Activated T-cell treated with anti-CD3 and anti-CD28 coated beads for 1 hour (primary cell): ENCODE measurements around the gene ATG2A.

Experiments used
- DNase-seq: peaks from one replicate; pipeline ENCODE4 v3.0.0-alpha.2; 2020; ENCODE audit warnings: low read depth

Gene ATG2A

DNA sequence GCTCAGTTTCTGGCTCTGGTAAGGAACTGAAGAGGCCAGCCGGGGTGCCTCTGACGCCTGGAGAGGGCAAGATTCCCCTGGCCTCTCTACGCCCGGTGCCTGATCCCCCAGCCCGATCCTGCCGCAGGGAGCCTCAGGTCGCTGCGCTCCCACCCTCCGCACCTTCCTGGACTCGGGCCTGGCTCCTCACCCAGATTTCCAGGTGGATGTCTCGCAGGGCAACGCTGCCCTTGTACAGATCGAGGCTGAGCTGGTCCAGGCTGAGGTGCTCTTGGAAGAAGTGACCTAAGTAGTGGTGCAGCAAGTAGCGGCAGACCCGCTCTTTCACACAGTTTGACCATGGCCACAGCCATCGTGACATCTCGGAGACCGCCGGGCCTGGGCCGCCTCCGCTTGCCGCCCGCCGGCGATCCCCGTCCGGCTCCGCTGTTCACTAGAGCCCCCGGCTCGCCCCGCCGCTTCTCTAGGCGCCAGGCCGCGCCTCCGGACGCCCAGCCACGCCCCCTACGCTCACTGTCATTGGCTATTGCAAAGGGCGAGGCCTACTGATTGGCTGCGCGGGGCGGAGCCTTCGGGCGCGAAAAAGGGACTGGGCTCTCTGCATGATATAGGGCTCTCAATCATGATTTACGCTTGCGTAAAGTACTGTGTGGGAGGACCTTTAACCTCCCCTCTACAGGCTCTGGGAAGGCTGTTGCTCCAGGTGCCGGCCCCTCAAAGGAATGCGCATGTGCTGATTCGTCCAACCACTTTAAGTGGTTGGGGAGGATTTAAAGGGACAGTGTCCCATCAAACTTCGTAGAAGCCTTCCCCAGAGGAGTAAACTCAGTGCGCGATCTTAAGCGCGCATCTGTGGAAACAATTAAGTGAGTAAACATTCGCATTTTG lies at the start of gene ATG2A:
Gene ATG2A, minus strand, starts transcription at position 435 of the 888 bp plus-strand sequence. Its CDS starts 74 bp downstream, at position 361.
- peak; percentile 98 for DNase-seq

DNA sequence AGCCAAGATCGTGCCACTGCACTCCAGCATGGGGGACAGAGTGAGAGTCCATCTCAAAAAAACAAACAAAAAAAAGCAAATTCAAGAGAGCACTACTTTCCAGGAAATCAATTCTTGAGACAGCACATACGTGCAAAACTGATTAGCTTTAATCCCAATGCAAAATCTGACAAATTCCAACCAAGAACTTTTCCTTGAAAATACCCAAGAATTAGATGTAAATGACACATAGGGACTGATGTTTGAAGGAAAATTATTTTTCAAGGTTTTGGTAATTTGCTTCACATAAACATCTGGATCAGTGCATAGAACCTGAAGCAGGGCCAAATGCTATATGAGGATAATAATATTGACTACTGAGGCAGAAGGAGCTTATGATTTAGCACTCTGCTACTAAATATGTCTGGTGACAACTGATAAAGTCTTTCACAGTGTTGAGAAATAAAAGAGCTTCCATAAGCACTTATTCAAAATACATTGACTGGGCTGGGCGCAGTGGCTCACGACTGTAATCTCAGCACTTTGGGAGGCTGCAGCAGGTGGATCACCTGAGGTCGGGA lies 46.1 kb upstream of the ATG2A start:
- DNase-seq, result no peak

DNA sequence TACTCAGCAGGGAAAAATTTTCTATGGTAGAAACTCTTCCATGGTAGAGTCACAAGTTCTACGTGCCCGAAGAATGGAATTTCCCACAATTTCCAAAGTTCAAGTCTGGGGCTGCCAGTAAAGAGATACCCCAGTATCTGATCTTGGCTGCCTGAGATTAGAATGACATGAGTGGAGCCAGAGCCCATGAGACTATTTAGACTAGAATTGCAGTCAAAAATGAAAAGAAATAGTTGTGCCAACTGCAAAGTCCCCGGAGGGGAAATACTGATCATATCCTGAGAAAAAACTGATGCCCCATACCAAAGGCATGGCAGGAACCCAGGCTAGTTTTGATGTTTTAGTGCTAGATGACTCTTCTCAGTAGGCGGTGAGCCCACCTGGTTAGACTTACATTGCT lies 43.7 kb upstream of the ATG2A start:
- DNase-seq, result no peak

DNA sequence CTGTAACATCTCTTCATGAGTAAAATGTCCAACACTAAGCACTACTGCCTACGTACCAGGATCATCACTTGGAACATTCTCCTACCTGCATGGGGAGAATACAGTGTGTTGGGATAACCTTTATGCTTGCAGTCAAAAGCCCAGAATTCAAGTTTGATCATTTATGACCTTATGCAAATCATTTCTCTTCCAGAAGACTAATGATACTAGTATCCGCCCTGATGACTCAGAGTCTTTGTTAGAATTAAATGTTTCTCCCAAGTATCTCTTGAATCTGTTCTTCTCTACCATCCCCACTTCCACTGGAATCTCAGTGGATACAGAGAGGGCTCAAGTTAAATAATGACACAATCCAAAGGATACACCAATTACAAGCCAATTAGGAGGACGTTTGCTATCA lies 42.5 kb upstream of the ATG2A start:
- DNase-seq, result no peak

DNA sequence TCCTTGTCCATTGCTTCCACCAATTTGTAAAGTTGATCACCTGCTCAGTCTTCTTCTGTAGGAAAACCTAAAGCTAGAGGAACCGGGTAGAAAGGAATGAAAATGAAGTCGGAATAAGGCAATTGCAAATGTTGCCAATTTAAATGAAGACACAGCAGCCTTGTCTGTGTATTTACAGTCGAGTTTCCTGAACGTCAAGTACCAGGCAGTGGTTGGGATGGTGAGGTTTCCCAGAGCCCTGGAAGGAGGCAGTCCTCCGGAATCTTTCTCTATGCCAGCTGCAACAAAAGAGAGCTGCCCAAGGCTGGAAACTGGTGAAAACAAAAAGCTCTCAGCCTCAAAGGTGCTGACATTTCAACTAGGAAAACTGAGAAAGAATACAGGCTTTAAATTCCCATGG lies 37.2 kb upstream of the ATG2A start:
- no peak for DNase-seq

DNA sequence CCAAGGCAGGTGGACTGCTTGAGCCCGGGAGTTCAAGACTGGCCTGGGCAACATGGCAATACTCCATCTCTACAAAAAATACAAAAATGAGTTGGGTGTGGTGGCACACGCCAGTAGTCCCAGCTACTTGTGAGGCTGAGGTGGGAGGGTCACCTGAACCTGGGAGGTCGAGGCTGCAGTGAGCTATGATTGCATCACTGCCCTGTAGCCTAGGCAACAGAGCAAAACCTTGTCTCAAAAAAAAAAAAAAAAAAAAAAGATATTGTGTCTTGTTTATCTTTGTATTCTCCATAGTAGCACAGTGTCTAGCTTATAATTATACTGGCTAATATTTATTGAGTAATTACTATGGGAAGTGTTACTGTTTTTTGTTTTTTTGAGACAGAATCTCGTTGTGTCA lies 34.5 kb upstream of the ATG2A start:
- DNase-seq, result no peak

DNA sequence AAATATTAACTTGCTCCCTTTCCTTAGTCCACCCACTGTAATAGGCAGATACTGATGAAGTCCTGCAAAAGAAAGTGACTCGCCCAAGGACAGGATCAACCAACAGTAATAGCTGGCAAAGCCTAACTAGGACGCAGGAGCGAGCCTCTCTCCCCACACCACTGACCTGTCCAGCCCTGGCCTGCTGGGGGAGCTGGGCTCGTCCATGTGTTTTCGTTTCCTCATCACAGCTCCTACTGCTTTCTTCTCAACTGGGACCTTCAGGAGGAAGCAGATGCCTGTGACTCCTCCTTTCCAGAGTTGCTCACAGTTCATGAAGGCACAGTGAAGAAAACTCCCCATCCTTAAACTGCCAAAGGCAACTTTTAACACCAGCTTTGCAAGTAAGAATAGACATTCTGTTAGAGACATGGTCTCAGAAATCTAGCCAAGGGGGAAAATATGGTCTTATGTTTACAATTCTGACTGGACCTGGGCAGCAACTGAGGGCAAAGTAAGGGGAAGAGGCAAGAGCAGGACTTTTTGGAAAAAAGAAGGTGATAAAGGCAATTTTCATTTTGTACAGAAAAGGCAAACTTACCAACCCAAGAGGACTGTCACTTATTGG lies 30.3 kb upstream of the ATG2A start:
- DNase-seq, result no peak

DNA sequence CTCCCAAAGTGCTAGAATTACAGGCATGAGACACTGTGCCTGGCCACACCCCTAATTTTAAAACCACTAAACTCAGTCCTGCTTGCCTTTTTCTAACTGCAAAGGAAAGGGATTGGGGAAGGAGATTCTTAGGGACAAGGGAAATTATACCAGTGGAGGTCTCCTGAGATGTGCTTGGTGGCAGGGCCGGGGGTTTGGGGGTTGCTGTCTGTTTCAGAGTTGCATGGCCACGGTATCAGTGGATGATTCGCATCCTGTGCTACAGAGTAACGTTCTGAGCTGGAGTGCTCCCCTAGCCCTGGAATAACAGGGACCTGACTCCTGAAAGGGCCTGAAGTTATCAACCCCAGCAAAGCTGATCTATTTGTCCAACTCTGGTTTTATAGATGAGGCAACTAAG lies 19.5 kb upstream of the ATG2A start:
- DNase-seq, result no peak

DNA sequence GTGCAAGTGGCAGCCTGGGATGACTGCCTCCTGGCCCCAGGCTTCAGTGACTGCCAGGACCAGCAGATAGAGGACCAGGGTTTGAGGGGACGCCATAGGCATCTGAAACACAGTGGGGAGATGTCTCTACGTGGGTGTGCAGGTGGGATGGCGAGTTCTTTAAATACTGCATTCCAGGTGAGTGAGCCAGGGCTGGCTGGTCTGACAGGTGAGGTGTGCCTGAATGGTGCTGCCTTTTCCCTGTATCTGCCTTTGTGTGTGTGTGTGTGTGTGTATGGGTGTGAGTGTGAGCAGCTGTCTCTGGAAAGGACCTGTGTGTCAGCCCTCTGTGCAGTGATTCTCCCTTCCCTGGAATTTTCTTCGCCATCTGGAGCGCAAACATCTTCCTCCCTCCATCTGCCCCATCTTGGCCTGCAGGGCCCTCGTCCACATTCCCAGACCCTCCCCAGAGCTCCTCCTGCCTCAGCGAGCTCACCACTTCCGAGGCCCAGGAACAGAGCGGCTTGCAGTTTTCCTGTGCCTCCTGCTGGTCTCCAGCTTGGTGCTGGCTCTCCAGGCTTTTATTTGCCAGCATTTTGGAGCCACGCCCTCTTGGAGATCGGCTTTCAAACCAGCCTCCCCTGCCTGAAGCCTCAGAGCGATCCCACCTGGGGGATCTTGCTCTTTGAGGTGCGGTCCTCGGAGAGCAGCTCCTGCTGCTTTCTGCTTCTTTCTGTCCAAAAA lies 18.5 kb upstream of the ATG2A start, which contains the start of gene GPHA2:
Gene GPHA2, minus strand, starts transcription at position 535 of the 723 bp plus-strand sequence. Its CDS starts 433 bp downstream, at position 102.
- no peak for DNase-seq

DNA sequence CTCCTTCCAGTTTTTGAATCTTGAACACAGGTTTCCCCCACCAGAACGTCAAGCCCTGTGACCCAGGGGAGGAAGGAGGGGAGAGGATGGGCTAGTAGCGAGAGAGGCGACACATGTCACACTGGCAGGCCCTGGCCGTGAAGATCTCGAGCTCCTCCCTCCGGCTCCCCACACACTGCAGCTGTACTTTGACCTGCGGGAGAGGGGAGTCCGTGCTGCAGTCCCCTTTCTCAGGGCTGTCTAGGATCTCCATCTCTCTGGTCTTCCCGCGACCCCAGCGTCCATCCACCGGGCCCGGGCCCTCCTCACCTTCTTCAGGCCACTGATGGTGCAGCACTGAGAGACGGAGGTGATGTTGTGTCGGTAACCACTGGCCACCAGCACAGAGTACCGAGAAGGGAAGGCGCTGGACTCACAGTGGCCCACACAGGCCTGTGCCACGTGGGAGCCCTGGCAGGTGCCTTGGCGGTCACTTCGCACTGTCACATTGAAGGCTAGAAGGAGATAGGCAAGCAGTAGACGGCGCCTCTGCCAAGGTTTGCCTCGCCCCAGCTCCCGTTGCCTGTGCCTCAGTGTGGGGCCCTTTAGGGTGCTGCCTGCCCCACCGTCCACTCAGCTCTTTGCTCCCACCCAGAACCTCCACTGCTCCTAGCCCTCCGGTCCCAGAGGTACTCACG lies 17.8 kb upstream of the ATG2A start:
- DNase-seq, result no peak

DNA sequence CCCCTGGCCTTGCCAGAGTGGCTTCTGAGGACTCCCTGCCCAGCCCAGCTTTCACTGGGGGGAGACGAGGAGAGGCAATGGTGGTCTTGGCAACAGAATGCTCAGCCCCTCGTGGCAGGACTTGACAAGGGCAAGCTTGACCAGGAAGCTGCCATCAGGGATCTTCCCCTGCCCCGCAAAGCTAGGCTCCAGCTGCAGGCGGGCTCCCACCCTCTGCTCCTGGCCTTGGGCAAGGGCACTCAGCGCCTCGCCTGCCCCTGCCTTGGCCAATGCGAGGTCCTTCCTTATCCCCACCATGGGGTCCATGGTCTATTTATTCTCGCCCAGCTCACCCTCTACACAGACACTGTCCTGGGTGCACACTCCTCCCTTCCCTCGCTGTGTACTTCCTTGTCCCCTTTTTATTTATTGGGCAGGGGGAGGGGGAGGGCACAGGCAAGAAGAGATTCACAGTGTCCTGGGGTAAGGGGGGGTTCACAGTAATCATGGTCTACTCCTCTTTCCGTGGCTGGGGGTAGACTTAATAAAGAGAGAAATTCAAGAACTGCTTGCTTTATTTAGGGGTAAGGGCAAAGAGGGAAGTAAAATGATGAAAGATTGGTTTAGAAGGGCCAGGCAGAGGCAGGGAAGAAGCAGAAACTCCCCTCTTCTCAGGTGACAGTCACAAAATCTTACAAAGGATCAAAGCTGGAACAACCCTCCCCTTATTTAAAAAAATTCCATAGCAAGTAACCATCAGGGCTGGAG lies 17.1 kb upstream of the ATG2A start:
- no peak for DNase-seq

DNA sequence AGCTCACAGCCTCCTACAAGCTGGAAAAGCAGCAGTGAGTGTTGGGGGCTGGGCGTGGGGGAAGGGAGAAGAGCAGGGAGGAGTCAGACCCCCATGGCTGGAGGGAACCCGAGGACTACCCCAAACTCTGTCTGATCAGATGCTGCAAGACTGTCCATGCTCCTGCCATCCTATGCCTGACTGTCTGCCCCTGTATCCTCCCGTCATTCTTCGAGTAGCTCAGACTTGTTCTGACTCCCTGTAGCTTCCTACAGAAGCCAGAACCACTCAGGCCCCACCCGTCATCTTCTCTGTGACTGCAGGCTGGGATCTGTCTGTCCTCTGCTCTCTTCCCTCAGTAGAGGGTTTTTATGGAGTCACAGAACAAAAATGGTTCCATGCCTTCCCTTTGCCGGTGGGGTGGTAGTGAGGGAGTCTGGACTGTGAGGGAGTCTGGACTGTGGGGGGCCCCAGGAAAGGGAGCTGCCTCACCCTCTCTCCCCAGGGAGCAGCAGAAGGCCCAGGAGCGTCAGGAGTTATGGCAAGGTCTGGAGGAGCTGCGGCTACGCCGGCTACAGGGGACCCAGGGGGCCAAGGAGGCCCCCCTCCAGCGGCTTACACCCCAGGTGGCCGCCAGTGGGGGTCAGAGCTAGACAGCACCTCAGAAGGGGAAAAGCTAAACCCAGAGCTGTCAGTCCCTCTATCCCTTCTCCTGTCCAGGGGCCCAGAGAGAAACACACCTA lies 16.4 kb upstream of the ATG2A start:
- DNase-seq, result no peak

DNA sequence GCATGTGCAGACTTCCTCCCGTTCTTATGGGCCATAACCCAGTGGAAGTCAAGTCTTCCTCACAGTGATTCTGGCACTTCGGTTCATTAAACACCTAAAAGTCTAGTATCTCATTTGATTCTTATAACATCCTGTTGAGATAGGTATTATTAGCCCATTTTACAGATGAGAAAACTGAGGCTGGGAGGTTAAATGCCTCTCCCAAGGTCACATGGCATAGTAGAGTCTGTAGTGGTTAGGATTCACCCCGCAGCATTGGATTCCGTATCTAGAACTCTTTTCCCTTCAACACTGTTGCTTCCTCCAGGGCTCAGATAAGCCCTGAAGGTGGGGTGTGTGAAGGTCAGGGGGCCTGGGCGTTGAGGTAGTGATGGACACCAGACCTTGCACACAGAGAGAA lies 15.3 kb upstream of the ATG2A start:
- DNase-seq, result no peak

DNA sequence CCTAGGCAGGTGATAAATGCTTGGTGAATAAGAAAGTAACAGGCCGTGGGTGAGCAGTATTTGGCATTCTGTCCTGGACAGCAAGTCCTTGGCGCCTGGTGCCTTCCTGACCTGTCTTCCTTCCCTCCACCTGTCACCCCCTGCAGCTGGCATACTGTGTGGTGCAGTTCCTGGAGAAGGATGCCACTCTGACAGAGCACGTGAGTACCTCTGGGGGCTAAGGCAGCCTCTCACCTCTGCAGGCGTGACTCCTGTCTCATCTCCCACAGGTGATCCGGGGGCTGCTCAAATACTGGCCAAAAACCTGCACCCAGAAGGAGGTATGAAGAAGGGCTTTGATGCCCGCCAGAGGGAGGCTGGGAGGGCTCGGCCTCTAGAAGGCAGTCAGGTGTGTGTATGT lies 14.3 kb upstream of the ATG2A start:
- DNase-seq, result no peak

DNA sequence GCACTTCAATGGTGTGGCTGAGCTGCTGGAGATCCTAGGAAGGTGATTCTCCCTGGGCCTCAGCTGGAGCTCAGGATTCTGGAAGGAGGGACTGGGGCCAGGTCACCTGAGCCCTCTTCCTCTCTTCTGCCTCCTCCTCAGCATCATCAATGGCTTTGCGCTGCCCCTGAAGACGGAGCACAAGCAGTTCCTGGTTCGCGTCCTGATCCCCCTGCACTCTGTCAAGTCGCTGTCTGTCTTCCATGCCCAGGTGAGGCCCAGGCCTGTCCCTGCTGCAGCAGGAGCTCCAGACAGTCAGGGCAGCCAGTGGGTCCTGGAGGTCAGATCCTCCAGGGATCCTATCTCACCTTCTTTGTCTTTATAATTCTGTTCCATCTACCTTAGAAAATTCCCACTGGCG lies 13.3 kb upstream of the ATG2A start:
- DNase-seq, result no peak

DNA sequence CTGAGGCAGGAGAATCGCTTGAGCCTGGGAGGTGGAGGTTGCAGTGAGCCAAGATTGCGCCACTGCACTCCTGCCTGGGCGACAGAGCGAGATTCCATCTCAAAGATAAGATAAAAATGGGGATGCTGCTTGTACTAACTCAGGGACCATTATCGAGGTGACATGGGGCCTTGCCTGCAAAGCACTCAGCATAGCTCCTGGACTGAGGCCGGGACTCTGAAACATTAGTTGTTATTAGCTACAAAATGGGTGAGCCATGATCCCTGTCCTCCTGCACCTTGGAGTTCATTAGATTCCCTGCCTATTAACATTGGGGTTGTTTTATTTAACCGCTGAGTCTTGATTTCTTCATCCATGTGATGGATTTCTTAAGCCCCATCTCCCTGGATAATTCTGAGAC lies 12.6 kb upstream of the ATG2A start:
- no peak for DNase-seq

DNA sequence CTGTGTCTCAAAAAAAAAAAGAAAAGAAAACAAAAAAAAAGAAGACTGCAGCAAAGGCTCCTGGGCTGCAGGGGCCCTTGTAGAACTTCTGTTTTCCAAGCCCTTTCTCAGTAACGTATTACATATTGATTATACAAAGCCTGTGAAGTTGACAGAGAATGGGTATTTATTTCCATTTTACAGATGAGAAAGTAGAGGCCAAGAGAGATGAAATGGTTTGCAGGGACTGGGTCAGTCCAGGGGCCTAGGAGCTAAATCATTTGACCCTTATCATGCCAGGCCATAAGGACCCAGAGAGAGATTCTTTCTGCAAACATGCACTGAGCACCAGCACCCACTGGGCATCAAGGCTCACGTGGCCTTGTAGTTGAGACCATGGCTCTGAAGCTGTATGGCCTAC lies 11.9 kb upstream of the ATG2A start:
- no peak for DNase-seq

DNA sequence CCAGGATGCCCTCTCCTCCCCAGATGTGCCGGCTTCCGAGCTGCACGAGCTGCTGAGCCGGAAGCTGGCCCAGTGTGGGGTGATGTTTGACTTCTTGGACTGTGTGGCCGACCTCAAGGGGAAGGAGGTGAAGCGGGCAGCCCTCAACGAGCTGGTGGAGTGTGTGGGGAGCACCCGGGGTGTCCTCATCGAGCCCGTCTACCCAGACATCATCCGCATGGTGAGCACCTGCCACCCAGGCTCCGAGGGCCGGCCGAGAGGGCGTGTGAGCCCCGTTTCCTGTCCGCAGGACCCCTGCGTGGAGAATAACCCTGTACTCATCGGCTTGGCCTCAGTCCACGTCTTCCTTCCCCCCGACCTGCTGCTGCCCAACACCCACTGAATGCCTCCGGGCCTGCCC lies 9.7 kb upstream of the ATG2A start:
- DNase-seq, result no peak

DNA sequence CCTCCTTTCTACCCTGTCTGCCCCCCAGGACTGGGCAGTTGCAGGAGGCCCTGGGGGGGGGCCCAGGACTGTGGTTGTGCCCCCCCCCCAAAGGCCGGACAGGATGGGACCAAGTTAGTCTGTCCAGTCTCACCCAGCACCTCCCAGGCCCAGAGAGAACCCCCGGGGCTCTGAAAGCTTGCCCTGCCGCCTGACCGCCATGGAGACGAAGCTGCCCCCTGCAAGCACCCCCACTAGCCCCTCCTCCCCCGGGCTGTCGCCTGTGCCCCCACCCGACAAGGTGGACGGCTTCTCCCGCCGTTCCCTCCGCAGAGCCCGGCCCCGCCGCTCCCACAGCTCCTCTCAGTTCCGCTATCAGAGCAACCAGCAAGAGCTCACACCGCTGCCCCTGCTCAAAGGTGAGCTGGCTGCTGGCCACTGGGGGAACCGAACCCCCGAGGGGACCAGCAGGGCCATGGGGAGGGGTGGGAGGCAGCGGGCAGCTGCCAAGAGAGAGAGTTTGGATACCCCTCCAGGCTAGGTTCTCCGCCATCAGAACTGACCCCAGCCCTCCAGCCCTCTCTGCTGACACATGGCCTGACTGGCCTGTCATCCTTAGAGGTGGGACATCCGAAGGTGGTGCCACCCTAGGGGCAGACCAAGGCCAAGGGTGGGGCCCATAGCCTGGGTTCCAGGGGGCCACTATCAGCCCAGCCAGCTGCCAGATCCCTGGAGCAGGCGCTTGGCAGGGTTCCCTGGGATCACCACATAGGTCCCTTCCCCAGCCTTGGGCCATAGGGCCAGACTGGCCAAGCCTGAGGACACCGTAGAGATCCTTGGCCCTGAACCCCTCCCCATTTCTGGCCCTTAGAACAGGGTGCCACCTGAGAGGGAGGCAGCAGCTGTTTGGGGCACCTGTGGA lies 8.8 kb upstream of the ATG2A start:
- DNase-seq, result no peak

DNA sequence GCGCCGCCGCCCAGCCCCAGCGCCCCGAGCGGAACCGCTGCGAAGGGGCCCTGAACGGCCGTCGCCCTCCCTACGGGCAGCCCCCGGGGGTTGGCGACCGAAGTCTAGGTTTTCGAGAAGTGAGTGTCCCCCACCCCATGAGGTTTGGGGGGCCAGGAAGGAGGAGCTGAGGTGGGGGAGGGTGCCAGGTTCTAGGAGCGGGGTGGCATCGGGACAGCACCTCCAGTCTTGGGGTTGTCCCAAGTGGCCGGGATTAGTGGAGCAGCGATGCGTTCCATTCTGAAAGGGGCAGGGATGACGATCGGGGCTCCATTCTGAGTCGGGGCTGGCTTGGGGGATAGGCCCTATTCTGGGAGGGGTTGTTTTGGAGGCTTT lies 7.9 kb upstream of the ATG2A start:
- DNase-seq, result no peak
